HG03521 (cell line): ENCODE data around the gene BACH2.

ENCODE experiments used
- ATAC-seq: cut with Tn5 transposase; IDR thresholded peaks from one replicate; pipeline ENCODE4 v1.9.1; 2021; ENCODE audit warnings: mild to moderate bottlenecking, moderate library complexity; ENCODE audit not compliant: unreplicated experiment

BACH2 gene

DNA sequence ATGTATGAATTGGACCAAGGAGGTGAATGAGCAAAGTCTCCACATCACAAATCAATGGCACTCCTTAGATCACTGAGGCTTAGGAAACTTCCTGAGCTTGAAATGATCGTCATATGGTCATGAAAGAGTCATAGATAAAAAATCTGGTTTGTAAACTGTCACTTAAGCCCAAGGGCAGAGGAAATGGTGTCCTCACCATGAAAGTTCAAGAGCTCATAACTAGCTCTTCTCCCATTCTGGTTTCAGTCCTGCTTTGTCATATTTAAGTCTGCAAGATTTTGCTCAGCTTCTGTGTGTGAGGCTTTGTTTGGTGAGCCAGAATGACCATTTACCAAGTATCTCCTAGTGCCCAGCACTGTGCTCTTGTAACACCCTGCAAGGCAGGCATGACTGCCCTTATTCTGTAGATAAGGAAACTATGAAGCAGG, 341.9 kb downstream of the BACH2 start:
- no peak for ATAC-seq

DNA sequence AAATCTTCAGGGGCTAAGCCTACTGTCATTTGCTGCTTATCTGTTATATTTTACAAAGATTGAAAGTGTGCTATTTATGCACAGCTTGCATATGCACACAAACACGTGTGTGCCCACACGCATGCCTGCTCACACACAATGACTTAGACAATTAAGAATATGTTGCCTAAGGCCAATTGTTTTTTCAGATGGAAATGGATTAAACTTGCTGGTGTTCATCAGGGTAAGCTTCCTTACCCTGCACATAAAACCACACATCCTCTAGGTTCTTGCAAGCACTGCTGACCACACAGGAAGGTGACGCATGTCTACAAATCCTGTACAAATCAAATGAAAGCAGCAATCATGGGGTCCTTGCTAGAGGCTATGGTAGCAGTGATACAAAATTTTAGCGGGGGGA, 344.0 kb downstream of the BACH2 start:
- ATAC-seq, result no peak

DNA sequence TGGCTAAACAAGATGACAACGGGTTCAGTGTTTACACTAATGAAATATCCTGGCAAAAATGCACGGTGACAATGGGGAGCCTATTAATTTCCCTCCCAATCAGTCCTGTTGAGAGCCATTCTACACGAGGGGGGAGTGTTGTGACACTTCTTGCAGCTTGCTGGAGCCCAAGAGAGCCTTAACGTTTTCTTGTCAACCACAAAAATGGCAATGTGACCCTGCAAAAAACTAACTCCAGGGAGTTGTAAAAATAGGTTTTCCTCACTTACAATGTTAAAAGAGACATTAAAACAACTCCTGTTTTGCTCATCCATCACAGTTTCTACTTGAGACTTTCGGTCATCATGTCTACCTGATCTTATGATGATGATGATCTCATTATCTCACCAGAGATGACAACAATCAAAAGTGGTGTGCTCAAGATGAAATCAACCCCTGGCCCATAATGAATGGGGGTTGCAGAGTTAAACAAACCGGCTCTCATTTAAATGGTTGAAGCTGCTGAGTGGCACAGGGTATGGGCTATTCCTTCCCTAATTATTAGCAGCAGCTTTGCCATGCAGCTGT, 344.5 kb downstream of the BACH2 start:
- ATAC-seq, result no peak

DNA sequence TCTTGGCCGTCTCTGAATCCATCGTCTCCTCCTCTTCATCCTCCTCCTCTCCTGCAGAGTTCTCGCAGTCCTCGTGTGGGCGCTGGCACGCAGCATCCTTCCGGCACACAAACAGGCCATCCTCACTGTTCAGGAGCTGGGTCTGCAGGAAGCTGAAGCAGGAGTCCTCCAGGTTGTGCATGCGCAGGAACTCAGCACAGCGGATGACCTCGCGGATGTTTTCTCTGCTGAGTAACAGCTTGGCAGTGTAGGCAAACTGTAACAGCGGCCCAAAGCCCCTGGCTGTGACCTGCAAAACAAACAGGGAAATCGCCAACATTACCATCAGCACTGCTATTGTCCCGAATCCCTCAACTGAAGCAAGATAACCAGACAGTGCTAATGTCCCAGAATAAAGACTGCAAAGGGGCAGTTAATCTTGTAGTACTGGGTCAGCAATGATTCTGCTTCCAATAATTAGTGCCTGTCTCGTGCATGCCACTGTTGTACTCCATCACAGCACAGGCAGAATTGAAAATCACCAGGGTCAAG, 345.0 kb downstream of the BACH2 start:
- no peak for ATAC-seq

DNA sequence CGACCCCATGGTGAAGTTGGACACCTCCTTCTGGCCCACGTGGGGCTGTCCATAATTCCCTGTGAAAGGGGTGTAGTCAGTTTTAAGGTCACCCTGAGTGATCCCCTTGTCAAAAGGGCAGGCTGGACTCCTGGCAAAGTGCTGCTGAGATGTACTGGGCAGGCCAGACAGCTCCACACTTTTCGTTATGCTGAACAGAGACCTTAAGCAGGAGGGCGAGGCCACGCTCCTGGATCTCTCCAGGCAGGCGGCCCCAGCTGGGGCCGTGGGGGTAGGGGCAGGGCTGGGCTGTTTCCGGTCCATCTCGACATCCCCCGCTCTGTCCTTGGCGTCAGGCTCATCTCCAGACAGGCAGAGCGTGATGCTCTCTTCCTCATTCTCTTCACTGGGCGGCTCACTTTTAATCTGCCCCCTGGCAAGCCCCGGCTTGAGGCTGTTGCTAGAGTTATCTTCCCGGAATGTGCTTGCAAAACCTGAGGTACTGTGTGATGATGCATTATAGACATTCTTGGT, 345.7 kb downstream of the BACH2 start:
- ATAC-seq, result no peak

DNA sequence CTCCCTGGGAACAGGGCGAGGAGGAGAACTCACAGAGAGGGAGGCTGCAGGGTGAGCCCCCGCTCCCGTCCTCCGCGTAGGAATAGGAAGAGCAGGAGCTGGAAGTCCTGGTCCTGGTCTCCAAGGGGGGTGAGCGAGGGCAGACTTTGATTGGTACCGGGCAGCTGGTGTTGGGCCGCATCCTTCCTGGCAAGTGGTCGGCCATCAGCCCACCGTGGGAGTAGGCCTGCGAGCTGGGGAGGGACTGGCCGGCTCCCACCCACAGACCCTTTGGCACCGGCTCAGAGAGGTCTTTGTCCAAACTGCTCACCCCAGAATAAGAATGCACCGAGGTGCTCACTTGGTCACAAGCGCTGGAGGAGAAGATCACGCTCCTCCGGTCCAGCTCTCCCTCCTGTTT, 346.2 kb downstream of the BACH2 start:
- no peak for ATAC-seq

DNA sequence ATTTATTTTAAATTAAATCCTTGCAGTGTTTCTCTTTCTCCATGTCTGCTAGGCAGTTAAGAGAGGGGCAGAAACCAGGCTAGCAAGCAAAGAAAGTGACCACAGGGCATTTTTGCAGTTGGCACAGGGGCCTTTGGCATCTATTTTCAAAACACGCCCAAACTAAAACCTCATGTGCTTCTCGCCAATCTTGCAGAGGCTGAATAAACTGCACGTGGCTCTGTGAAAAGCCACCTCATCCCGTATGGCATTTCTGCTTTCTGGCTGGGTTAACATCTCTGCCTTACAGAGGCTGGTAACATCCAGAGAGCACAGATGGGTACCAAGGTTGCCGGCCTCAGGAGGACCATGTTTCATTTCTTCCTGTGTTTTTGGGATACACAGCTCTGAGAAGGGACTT, 347.8 kb downstream of the BACH2 start:
- ATAC-seq, result no peak

DNA sequence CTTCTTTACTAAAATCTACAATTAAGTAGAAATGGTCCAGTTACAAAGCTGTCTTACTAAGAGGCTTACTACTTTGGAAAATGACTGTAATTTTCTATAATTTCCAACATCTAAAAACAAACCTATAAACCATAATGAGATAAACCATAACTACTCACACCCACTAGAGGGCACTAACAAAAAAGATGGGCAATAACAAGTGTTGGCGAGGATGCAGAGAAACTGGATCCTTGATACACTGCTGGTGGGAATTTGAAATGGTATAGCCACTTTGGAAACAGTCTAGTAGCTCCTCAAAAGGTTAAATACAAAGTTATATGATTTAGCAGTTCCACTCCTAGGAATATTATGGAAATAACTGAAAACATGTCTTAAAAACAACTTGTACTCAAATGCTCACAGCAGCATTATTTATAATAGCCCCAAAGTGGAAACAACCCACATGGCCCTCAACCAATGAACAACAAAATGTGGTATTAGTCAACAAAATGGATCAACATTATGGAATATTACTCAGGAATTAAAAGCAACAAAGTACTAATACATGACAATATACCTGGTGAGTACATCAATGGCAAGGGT, 351.7 kb downstream of the BACH2 start:
- no peak for ATAC-seq

DNA sequence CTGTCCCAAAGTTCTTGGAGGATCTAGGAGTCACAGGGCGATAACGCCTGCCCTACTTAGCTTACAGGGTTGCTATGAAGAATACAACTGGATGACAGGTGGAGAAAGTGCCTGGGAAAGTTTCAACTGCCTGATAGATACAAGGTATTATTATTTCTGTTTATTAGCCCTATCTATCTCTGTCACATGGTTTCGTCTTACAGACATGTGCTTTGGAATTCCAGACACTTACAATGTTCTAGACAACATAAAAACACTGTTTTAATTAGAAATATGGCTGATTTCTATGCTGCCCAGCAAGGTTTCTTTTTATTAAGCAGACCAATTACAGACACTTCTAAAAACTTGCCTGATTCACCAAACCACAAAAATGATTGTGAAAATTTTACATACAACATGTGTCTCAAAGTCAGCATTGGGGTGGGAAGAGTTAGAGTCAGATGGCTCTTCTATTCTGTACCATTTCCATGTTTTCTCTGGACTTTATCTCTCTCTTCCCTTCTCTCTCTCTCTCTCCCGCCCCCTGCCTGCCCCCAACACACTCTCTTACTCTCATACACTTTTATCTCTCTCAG, 352.4 kb downstream of the BACH2 start:
- no peak for ATAC-seq

DNA sequence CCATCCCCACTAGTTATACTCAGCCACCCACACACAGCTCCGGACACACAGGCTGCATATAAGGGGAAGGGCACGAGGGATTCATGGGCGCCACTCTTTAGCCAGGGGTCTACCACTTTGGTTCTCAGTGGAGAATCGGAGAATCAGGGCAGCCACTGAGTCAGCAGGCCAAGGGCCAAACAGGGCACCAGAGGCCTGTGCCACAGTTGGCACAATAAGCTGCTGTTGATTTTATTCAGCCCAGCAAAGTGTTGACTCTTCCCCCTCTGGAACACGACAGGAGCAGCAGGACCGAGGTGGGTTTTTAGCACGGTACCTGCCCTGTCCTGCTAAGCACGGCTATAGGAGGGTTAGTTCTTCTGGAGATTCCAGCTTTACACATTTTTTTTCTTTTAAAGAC, 354.0 kb downstream of the BACH2 start:
- no peak for ATAC-seq

DNA sequence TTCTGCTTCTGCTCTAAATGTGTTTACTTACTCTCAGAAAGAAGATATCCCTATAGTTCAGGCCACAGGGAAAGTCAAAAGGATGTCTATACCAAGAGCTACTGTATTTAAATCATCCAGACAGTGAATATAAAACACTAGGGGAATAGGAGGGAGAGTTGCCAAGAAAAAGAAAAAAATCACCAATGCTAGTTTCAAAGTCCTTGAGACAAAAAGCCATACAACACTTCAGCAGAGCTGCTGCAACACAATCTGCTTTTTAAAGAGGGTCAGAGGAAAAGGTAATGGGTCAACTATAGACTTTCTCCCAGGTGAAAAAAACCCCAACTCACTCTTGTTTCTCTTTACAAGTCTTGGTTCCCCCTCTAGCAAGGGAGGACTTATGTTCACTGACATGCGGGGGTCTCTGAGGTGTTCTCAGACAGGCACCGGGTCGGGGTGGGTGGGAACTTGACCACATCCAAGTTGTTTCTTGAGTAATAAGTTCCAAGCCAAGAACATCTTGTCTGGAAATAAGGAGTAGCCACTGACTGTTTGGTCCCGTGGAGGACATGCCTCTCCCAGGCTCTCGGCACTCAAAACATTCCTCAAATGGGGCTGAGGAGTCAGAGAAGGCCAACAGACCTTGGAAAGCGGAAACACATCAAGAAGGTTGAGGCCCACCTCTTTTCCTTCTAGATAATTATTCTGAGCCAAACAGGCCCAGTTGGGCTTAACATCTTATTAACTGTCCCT, 354.7 kb downstream of the BACH2 start:
- no peak for ATAC-seq

DNA sequence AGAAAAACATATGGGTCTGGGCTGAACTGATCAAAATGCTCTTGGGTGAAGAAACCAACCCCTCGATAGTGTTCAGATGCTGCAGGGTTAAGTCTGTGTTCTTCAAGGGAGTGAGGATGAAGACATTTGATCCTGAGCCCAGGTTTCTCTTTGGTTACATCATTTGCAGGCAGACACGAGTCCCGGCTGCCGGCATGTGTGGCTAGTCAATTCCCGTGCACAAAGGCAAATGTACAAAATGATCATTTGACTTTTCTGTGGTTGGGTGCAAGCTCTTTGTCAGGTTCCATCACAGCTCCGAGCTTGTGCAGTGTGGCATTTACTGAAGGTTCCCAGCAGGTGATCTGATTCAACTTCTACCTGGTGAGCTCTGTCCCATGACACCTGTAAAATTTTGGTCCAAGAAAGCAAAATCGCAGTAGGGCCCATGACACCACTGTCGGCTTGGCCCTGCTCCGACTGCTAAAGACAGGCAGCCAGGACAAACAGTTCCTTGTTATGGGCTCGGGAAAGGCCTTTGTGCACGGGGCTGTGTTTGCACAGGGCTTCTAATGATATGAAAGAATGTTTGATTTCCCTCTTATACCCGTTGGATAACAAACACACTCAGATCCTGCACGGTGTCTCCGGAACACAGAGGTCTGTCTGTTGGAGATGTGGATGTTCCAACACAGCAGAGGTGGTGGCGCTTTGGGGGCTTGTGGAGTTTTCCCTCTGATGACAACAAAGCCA, 355.4 kb downstream of the BACH2 start:
- no peak for ATAC-seq

DNA sequence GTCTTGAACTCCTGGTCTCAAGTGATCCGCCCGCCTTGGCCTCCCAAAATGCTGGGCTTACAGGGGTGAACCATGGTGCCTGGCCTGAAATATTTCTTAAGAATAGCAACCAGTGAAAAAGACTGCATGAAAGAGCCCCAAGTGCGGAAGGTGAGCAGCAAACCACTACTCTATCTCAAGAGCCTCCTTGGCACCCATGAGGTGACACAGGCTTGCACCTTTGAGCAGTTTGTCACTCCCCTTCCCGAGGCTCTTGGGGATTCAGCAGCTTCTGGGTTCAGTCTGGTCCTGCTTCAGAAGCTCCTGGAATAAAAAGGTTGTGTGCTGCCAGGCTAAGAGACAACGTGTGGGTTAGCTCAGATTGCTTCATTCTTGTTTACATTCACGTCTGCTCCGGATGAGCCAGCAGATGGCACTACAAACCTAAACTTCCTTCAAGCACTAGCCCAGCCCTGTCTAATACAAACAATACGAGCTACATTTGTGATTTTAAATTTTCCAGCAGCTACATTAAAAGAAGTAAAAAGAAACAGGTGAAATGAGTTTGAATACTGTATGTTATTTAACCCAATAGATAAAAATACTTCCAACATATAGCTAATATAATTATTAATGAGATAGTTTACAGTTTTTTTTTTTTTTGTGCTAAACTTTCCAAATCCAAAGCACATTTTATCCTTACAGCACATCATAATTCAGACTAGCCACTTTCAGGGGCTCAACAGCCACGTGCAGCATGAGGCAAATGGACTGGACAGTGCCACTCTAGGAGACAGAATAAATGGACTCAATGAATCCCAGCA, 356.2 kb downstream of the BACH2 start:
- no peak for ATAC-seq

DNA sequence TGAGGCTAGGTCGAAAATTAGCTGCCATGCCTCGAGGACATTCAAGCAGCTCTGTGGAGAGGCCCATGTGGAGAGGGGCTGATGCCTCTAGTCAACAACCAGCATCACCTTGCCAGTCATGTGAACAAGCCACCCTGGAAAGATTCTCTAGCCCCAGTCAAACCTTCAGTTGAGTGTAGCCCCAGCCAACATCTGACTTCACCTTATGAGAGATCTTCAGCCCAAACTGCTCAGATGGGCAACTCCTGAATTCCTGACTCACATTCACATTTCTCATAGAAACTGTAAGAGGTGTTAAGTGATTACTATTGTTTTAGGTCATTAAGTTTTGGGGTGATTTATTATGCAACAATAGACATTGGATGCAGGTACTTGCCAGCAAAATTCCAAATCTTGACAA, 357.5 kb downstream of the BACH2 start:
- no peak for ATAC-seq

DNA sequence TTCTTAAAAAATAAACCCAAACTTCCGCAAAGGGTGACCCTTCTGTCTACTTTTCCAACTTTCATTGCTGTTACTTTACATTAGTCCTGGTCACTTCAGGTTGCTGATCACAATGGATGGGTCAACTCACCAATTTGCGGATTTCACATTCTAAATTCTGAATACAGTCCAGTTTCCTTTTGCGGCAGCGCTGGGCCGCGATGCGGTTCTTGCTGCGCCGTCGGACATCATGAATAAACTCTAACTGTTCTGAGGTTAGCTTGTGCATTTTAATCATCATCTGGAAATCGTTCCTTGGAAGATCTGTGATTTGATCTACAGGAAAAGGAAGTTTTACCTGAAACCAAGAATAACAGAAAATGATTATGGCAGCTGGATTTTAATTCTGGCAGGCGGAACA, 358.6 kb downstream of the BACH2 start:
- ATAC-seq, result no peak

DNA sequence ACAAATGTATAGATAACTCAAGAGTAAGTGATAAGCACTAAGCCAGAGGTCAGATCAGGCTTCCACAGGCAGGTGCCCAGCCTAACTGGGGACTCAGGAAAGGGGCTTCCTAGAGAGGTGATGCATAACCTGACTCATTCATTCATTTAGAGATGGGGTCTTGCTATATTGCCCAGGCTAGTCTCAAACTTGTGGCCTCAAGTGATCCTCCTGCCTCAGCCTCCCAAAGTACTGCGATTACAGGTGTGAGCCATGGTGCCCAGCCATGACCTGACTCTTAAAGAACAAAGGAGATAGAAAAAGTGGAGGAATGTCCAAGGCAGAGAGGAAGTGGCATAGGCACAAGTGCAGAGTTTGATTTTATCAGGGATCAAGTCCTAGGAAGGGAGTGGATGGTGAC, 360.5 kb downstream of the BACH2 start:
- no peak for ATAC-seq

DNA sequence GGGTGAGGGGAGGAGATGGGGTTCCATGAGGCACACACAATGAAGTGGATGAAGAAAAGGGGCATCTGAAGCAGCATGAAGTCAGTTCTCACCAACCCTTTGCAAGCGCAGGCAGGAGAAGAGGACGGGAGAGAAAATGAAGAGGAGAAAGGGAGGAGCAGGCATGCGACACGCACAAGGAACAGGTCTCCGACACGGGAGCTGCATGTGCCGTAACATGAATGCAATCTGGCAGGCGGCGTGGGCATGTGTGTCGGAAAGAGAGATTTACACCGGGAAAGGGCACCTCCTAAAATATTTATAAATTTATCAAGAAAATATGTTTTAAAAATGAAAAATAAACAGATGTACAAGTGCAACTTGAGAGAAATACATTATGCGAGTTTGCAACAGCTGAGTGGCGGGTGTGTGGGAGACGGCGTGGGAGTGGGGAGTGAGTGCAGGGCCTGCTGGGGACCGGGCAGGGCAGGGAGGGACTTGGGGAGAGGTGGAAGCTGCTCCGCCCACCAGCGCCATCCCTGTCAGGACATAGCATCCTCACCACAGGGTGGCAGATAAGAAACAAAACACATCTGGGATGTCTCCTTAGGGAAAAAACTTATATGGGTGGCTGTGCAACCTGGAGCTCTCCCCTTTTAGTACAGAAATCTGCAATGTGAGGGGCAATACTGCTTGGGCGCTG, 361.8 kb downstream of the BACH2 start:
- no peak for ATAC-seq

DNA sequence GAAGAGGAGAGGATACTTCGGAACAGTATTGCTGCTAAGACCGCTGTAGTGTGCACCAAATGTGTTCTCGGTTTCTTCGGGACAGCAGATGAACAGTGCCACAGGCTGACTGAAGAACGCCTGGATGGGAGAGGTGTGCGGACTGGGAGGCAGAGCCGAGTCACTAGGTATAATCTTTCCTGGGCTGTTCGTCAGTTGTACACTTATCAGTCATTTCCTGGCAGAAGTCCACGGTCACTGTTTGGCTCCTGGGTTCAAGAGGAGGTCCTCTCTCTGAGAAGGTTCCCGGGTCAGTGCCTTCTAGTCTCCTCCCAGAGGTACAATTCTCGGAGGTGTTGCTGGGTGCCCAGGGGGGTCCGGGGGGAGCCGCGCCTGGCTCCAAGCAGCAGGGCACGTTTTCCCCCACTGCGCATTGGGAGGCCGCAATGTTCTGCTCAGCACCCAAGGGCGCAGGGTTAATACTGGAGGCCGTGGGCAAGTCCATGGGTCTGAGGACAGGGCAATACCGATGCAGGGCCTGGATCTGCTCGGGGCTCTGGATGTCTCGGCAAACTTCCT, 364.3 kb downstream of the BACH2 start:
- no peak for ATAC-seq

DNA sequence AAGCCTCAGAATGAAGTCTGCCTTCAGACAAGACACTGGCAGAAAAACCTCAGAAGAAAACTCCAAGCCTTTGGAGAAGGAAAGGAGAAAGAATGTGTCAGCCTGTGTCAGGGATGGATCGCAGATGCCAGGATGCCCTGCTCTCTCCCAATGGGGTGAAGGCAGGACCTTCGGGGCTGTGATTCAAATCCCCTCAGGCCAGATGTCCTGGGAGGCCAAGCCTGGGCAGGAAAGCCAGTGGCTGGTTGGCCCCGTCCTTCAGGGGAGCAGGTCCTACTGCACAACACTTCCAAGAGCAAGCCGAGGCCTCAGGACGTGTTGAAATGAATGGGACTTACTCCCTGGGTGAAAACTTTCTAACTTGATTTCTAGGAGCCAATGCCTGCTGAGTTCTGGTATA, 365.9 kb downstream of the BACH2 start:
- no peak for ATAC-seq
